ENCODE data around the gene ASXL1.

GRCh38 chr20:32478576-32478975, 120.4 kb downstream of the ASXL1 start:
- TF ChIP-seq POLR2A (IDR thresholded peaks at IDR 0.05) = no peak
- TF ChIP-seq CTCF (IDR thresholded peaks at IDR 0.05) = no peak
- no peak for TF ChIP-seq EP300 (IDR thresholded peaks at IDR 0.05)

All from gastroesophageal sphincter (tissue), 3 donors.